ENCODE measurements around the gene KIRREL3. TPM values are rescaled to one million over a fixed set of nuclear protein-coding genes. Genes with fewer than 3 reads are reported as not detected.

Gene KIRREL3
- total and polyA plus RNA-seq, 2 experiments from 2014 or later: 16.1 to 35.6 TPM

- no peak overlapping the region for H3K4me3 ChIP-seq
Observed at GRCh38 chr11:126738295-126739031, 262.1 kb downstream of the KIRREL3 start.

GRCh38 chr11:126736682-126737572, 263.6 kb downstream of the KIRREL3 start:
- WGBS, 2 experiments (ENCODE audit: low coverage in 1 of 2, low lambda C conversion rate in 2 of 2, missing lambda C conversion rate in 2 of 2): 70 to 83% methylated on average over 11 of the region's 12 CpGs
- Histone ChIP-seq H3K36me3 (ENCODE audit: low read depth) (no peaks in the 10 kb centered on the region), H3K9me3 (ENCODE audit: low read depth) (no peaks in the 10 kb centered on the region), H3F3A (ENCODE audit: insufficient read depth) (0 out of 2 replicates have a peak, but pooled peaks cover 9% of the 10 kb centered on the region), H3K27ac (no peak overlapping the region), H4K20me1 (ENCODE audit: insufficient read depth) (no peaks in the 10 kb centered on the region), H2AFZ (no peak overlapping the region), H3K4me2 (ENCODE audit: unreplicated experiment) (no peak overlapping the region), H3K4me3 (no peak overlapping the region), H3K9ac (no peak overlapping the region), H3K27me3 (replicated peaks; ENCODE audit: insufficient read depth) (no peaks in the 10 kb centered on the region), H3K4me1 (ENCODE audit: insufficient read depth) (peaks cover 7% of the 10 kb centered on the region; the same call in 1 of the 2 replicates), H3K9me2 (ENCODE audit: insufficient read depth) (no peaks in the 10 kb centered on the region), H3K79me2 (ENCODE audit: insufficient read depth) (no peaks in the 10 kb centered on the region)
- no peak for DNase-seq
- TF ChIP-seq EZH2phosphoT487 (IDR thresholded peaks at IDR 0.05; ENCODE audit: insufficient read depth, low read depth) (no peak), EZH2 (IDR thresholded peaks at IDR 0.05; ENCODE audit: insufficient read depth, poor library complexity, severe bottlenecking) (no peak)
- in situ Hi-C loops (cut with MboI): no loop called here

More at GRCh38 chr11:126738295-126739031, 262.1 kb downstream of the KIRREL3 start:
- Histone ChIP-seq H3K36me3 (ENCODE audit: low read depth) (no peaks in the 10 kb centered on the region), H3F3A (ENCODE audit: insufficient read depth) (0 out of 2 replicates have a peak, but pooled peaks cover 9% of the 10 kb centered on the region), H3K9me2 (ENCODE audit: insufficient read depth) (no peaks in the 10 kb centered on the region), H3K27me3 (replicated peaks; ENCODE audit: insufficient read depth) (no peaks in the 10 kb centered on the region), H3K9me3 (ENCODE audit: low read depth) (no peaks in the 10 kb centered on the region), H3K4me1 (ENCODE audit: insufficient read depth) (peaks cover 7% of the 10 kb centered on the region; the same call in 1 of the 2 replicates), H3K79me2 (ENCODE audit: insufficient read depth) (no peaks in the 10 kb centered on the region), H2AFZ (no peak overlapping the region), H3K27ac (no peak overlapping the region), H3K4me2 (ENCODE audit: unreplicated experiment) (no peak overlapping the region), H3K9ac (no peak overlapping the region), H4K20me1 (ENCODE audit: insufficient read depth) (no peaks in the 10 kb centered on the region)
- no peak for DNase-seq
- TF ChIP-seq EZH2phosphoT487 (IDR thresholded peaks at IDR 0.05; ENCODE audit: insufficient read depth, low read depth) (no peak), EZH2 (IDR thresholded peaks at IDR 0.05; ENCODE audit: insufficient read depth, poor library complexity, severe bottlenecking) (no peak)
- WGBS, 2 experiments (ENCODE audit: low coverage in 1 of 2, low lambda C conversion rate in 2 of 2, missing lambda C conversion rate in 2 of 2): 63 to 64% methylated on average over 9 of the region's 9 CpGs
- in situ Hi-C loops (cut with MboI): no loop called here

- Histone ChIP-seq H3K4me2 (ENCODE audit: unreplicated experiment) (no peak overlapping the region), H3K36me3 (ENCODE audit: low read depth) (no peaks in the 10 kb centered on the region), H3K27me3 (replicated peaks; ENCODE audit: insufficient read depth) (no peaks in the 10 kb centered on the region), H3K9ac (no peak overlapping the region), H3K4me3 (no peak overlapping the region), H2AFZ (no peak overlapping the region), H3K27ac (no peak overlapping the region), H4K20me1 (ENCODE audit: insufficient read depth) (no peaks in the 10 kb centered on the region), H3K4me1 (ENCODE audit: insufficient read depth) (peaks cover 4% of the 10 kb centered on the region; the same call in 1 of the 2 replicates), H3K9me3 (ENCODE audit: low read depth) (no peaks in the 10 kb centered on the region), H3F3A (ENCODE audit: insufficient read depth) (0 out of 2 replicates have a peak, but pooled peaks cover 4% of the 10 kb centered on the region), H3K79me2 (ENCODE audit: insufficient read depth) (no peaks in the 10 kb centered on the region), H3K9me2 (ENCODE audit: insufficient read depth) (no peaks in the 10 kb centered on the region)
- TF ChIP-seq EZH2phosphoT487 (IDR thresholded peaks at IDR 0.05; ENCODE audit: insufficient read depth, low read depth) (no peak), EZH2 (IDR thresholded peaks at IDR 0.05; ENCODE audit: insufficient read depth, poor library complexity, severe bottlenecking) (no peak)
- in situ Hi-C loops (cut with MboI): no loop called here
- WGBS, 2 experiments (ENCODE audit: low coverage in 1 of 2, low lambda C conversion rate in 2 of 2, missing lambda C conversion rate in 2 of 2): 68% methylated on average over 7 of the region's 7 CpGs
- no peak for DNase-seq
Observed at GRCh38 chr11:126734752-126735151, 265.8 kb downstream of the KIRREL3 start.

- Histone ChIP-seq H3K4me1 (ENCODE audit: insufficient read depth) (no peaks in the 10 kb centered on the region), H3K9me2 (ENCODE audit: insufficient read depth) (no peaks in the 10 kb centered on the region), H3K27me3 (replicated peaks; ENCODE audit: insufficient read depth) (no peaks in the 10 kb centered on the region), H4K20me1 (ENCODE audit: insufficient read depth) (no peaks in the 10 kb centered on the region), H3F3A (ENCODE audit: insufficient read depth) (no peaks in the 10 kb centered on the region), H3K9ac (no peak overlapping the region), H3K36me3 (ENCODE audit: low read depth) (no peaks in the 10 kb centered on the region), H3K4me2 (ENCODE audit: unreplicated experiment) (no peak overlapping the region), H3K9me3 (ENCODE audit: low read depth) (no peaks in the 10 kb centered on the region), H3K4me3 (no peak overlapping the region), H2AFZ (no peak overlapping the region), H3K79me2 (ENCODE audit: insufficient read depth) (no peaks in the 10 kb centered on the region), H3K27ac (no peak overlapping the region)
- TF ChIP-seq EZH2phosphoT487 (IDR thresholded peaks at IDR 0.05; ENCODE audit: insufficient read depth, low read depth): no peak
- TF ChIP-seq EZH2 (IDR thresholded peaks at IDR 0.05; ENCODE audit: insufficient read depth, poor library complexity, severe bottlenecking): no peak
- 82 to 84% methylated on average over 2 of the region's 2 CpGs for WGBS, 2 experiments (ENCODE audit: low coverage in 1 of 2, low lambda C conversion rate in 2 of 2, missing lambda C conversion rate in 2 of 2)
- DNase-seq: no peak
- in situ Hi-C loops (cut with MboI): no loop called here
Observed at GRCh38 chr11:126733685-126734084, 266.9 kb downstream of the KIRREL3 start.
